Liver (tissue), 9 donors: ENCODE measurements around the gene OST4. TPM values are rescaled to one million over a fixed set of nuclear protein-coding genes. Genes with fewer than 3 reads are reported as not detected.

Experiments
- DNase-seq: peaks from one replicate; pipeline ENCODE4 v3.0.0-alpha.2; 2017; ENCODE audit warnings: low spot score
- H3K27ac ChIP-seq, 2 donors: one replicate each; pipeline ENCODE4 v1.7.0; 2013; ENCODE audit warnings: inconsistent platforms in 2 of 2, low read length in 2 of 2, control low read depth in 1 of 2, low read depth in 1 of 2, mild to moderate bottlenecking in 1 of 2
- H3K27me3 ChIP-seq, 4 donors: one replicate each; pipeline versions ENCODE4 v1.6.1 to v1.7.0; 2013; ENCODE audit warnings: low read length in 3 of 4, inconsistent platforms in 1 of 4, mild to moderate bottlenecking in 1 of 4, moderate library complexity in 1 of 4; ENCODE audit not compliant: control insufficient read depth in 4 of 4, insufficient read depth in 4 of 4
- H3K36me3 ChIP-seq, 4 donors: one replicate each; pipeline versions ENCODE4 v1.6.1 to v1.7.0; 2013; ENCODE audit warnings: low read length in 3 of 4, mild to moderate bottlenecking in 3 of 4, low read depth in 1 of 4, moderate library complexity in 1 of 4; ENCODE audit not compliant: control insufficient read depth in 4 of 4, insufficient read depth in 3 of 4
- H3K4me1 ChIP-seq, 4 donors: one replicate each; pipeline versions ENCODE4 v1.6.1 to v1.7.0; 2013; ENCODE audit warnings: low read length in 3 of 4, mild to moderate bottlenecking in 3 of 4, moderate library complexity in 1 of 4; ENCODE audit not compliant: control insufficient read depth in 4 of 4, insufficient read depth in 4 of 4
- H3K4me3 ChIP-seq, 3 donors: one replicate each; pipeline versions ENCODE4 v1.6.1 to v1.7.0; 2013; ENCODE audit warnings: low read length in 3 of 3, control low read depth in 1 of 3, low read depth in 1 of 3, mild to moderate bottlenecking in 1 of 3
- H3K9ac ChIP-seq, 2 donors: one replicate each; pipeline ENCODE4 v1.7.0; 2013; ENCODE audit warnings: low read length in 2 of 2, mild to moderate bottlenecking in 2 of 2, moderate library complexity in 2 of 2, control low read depth in 1 of 2, low read depth in 1 of 2
- H3K9me3 ChIP-seq, 4 donors: one replicate each; pipeline versions ENCODE4 v1.6.1 to v1.7.0; 2013; ENCODE audit warnings: low read length in 3 of 4; ENCODE audit not compliant: control insufficient read depth in 4 of 4
- ATF3 ChIP-seq: IDR thresholded peaks from 2 replicates; pipeline ENCODE4 v1.6.1; 2016; ENCODE audit warnings: antibody characterized with exemption
- CTCF ChIP-seq: fragments of 150-350 bp; IDR thresholded peaks from 2 replicates; pipeline ENCODE4 v1.5.1; 2017; ENCODE audit warnings: improper control_type of control experiment, low read depth, low read length; ENCODE audit not compliant: missing input control
- EGR1 ChIP-seq, 2 donors: IDR thresholded peaks; 2 replicates each; pipeline ENCODE4 v1.6.1; 2016 to 2018; ENCODE audit warnings: antibody characterized with exemption in 2 of 2, low read depth in 2 of 2
- FOXA1 ChIP-seq: IDR thresholded peaks from 2 replicates; pipeline ENCODE4 v1.6.1; 2016; ENCODE audit warnings: antibody characterized with exemption
- FOXA2 ChIP-seq: IDR thresholded peaks from 2 replicates; pipeline ENCODE4 v1.6.1; 2016; ENCODE audit warnings: antibody characterized with exemption
- GABPA ChIP-seq, 2 donors: IDR thresholded peaks in 1 of 2; conservative IDR thresholded peaks in 1 of 2; 2 replicates each; pipeline ENCODE4 v1.6.1; 2016; ENCODE audit warnings: antibody characterized with exemption in 2 of 2, mild to moderate bottlenecking in 1 of 2, moderate library complexity in 1 of 2
- HNF4A ChIP-seq, 2 donors: conservative IDR thresholded peaks; 2 replicates each; pipeline ENCODE4 v1.6.1; 2016; ENCODE audit warnings: antibody characterized with exemption in 2 of 2, mild to moderate bottlenecking in 2 of 2
- HNF4G ChIP-seq: IDR thresholded peaks from 2 replicates; pipeline ENCODE4 v1.6.1; 2016; ENCODE audit warnings: antibody characterized with exemption
- JUND ChIP-seq, 2 donors: IDR thresholded peaks; 2 replicates each; pipeline ENCODE4 v1.6.1; 2016; ENCODE audit warnings: antibody characterized with exemption in 2 of 2
- NR2F2 ChIP-seq: IDR thresholded peaks from 2 replicates; pipeline ENCODE4 v1.6.1; 2016; ENCODE audit warnings: antibody characterized with exemption
- RAD21 ChIP-seq, 2 donors: IDR thresholded peaks; 2 replicates each; pipeline ENCODE4 v1.6.1; 2016; ENCODE audit warnings: antibody characterized with exemption in 2 of 2, mild to moderate bottlenecking in 2 of 2
- REST ChIP-seq: IDR thresholded peaks from 2 replicates; pipeline ENCODE4 v1.6.1; 2016; ENCODE audit warnings: antibody characterized with exemption, mild to moderate bottlenecking
- RXRA ChIP-seq, 2 donors: IDR thresholded peaks; 2 replicates each; pipeline ENCODE4 v1.6.1; 2017 to 2018; ENCODE audit warnings: antibody characterized with exemption in 2 of 2, mild to moderate bottlenecking in 1 of 2
- SP1 ChIP-seq: IDR thresholded peaks from 2 replicates; pipeline ENCODE4 v1.6.1; 2018; ENCODE audit warnings: antibody characterized with exemption, mild to moderate bottlenecking
- TAF1 ChIP-seq: conservative IDR thresholded peaks from 2 replicates; pipeline ENCODE4 v1.6.1; 2016; ENCODE audit warnings: antibody characterized with exemption, mild to moderate bottlenecking
- YY1 ChIP-seq: IDR thresholded peaks from 2 replicates; pipeline ENCODE4 v1.6.1; 2016; ENCODE audit warnings: antibody characterized with exemption, mild to moderate bottlenecking
- WGBS: extraction: QIAGEN DNeasy Blood & Tissue Kit; methylation state at CpG from one replicate; pipeline ENCODE4 v1.1.7; 2013; 5-methylcytosine and 5-hydroxymethylcytosine counted together
- polyA plus RNA-seq, 2 donors: library from polyadenylated mRNA; stranded (reverse) in 1 of 2; unstranded in 1 of 2; fragments of 200-250 nt in 1 of 2; fragments of >200 nt in 1 of 2; fragmentation: Nextera tagmentation in 1 of 2; extraction: Ambion mirVana in 1 of 2; gene quantifications; one replicate each; pipeline versions ENCODE4 v1.2.1 to v1.2.3, GENCODE V29; 2013 to 2015
- total RNA-seq, 2 donors: library from RNA; depleted of rRNA; stranded (reverse); fragments of >200 nt; gene quantifications; one replicate each; pipeline ENCODE4 v1.2.3, GENCODE V29; 2014
- TF ChIP-seq, protein P1 (sequence below): IDR thresholded peaks from 2 replicates; pipeline ENCODE4 v1.6.1; 2016; ENCODE audit warnings: antibody characterized with exemption
- TF ChIP-seq, protein P2 (sequence below): IDR thresholded peaks from 2 replicates; pipeline ENCODE4 v1.6.1; 2016; ENCODE audit warnings: antibody characterized with exemption
- donor health status: healthy.
- donor health status: healthy.
- donor health status: healthy.
- donor health status: healthy.
- donor health status: healthy.

The OST4 gene
- total and polyA plus RNA-seq, 4 donors = 94.8 to 377 (median 206) TPM

GRCh38 chr2:27078267-27079194 lies 7.1 kb upstream of the OST4 start, which contains the start of gene EMILIN1:
EMILIN1 (plus strand) TSS chr2:27078615; CDS start chr2:27079066, 451 bp downstream.
- H3K27me3 ChIP-seq = no peaks in the 10 kb centered on the region
- peak within 1 kb of the TSS in 1 of 3 donors; percentile 37 for H3K4me3 ChIP-seq
- H3K36me3 ChIP-seq = no peaks in the 10 kb centered on the region
- H3K27ac ChIP-seq = peak within 1 kb of the TSS; percentile 65 to 74
- H3K9me3 ChIP-seq = no peaks in the 10 kb centered on the region
- H3K4me1 ChIP-seq = peaks cover 9 to 38% (median 15%) of the 10 kb centered on the region in 4 donors
- WGBS = 63% methylated on average over 41 of the region's 41 CpGs
- no peak for DNase-seq
- no peak within 1 kb of the TSS for H3K9ac ChIP-seq
- TF ChIP-seq HNF4A (conservative IDR thresholded peaks at IDR 0.05) = no peak
- TF ChIP-seq, protein P1, sequence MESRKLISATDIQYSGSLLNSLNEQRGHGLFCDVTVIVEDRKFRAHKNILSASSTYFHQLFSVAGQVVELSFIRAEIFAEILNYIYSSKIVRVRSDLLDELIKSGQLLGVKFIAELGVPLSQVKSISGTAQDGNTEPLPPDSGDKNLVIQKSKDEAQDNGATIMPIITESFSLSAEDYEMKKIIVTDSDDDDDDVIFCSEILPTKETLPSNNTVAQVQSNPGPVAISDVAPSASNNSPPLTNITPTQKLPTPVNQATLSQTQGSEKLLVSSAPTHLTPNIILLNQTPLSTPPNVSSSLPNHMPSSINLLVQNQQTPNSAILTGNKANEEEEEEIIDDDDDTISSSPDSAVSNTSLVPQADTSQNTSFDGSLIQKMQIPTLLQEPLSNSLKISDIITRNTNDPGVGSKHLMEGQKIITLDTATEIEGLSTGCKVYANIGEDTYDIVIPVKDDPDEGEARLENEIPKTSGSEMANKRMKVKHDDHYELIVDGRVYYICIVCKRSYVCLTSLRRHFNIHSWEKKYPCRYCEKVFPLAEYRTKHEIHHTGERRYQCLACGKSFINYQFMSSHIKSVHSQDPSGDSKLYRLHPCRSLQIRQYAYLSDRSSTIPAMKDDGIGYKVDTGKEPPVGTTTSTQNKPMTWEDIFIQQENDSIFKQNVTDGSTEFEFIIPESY = no peak
- TF ChIP-seq, protein P2, sequence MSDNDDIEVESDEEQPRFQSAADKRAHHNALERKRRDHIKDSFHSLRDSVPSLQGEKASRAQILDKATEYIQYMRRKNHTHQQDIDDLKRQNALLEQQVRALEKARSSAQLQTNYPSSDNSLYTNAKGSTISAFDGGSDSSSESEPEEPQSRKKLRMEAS = no peak
- no peak for TF ChIP-seq FOXA1
- TF ChIP-seq HNF4G = no peak
- no peak for TF ChIP-seq ATF3
- TF ChIP-seq RXRA (IDR thresholded peaks at IDR 0.05) = peak; percentile 46 to 63
- no peak for TF ChIP-seq TAF1
- no peak for TF ChIP-seq FOXA2
- TF ChIP-seq REST = no peak
- no peak for TF ChIP-seq JUND (IDR thresholded peaks at IDR 0.05)
- TF ChIP-seq GABPA (IDR thresholded peaks at IDR 0.05 in 1 of 2, conservative IDR thresholded peaks at IDR 0.05 in 1 of 2) = no peak
- no peak for TF ChIP-seq YY1
- peak; percentile 84 for TF ChIP-seq NR2F2
- TF ChIP-seq SP1 = peak; percentile 43
- TF ChIP-seq EGR1 (IDR thresholded peaks at IDR 0.05; ENCODE audit: low read depth in 2 of 2) = no peak
- no peak for TF ChIP-seq CTCF
- TF ChIP-seq RAD21 (IDR thresholded peaks at IDR 0.05) = peak in 1 of 2 donors; percentile 17
